GM10266 (cell line): ENCODE results near the gene CDC34.
A peak's percentile ranks its signal among the peaks of the same experiment; 100 is the strongest.

ENCODE experiments used
- DNase-seq: peaks from one replicate; pipeline ENCODE4 v3.0.0; 2012; ENCODE audit errors: extremely low spot score
- TF ChIP-seq, protein P1 (sequence below): IDR thresholded peaks from 2 replicates; pipeline ENCODE4 v1.5.1; 2012; ENCODE audit warnings: mild to moderate bottlenecking, low read depth; ENCODE audit not compliant: control insufficient read depth, insufficient read depth; ENCODE audit errors: missing control alignments

Gene CDC34

DNA sequence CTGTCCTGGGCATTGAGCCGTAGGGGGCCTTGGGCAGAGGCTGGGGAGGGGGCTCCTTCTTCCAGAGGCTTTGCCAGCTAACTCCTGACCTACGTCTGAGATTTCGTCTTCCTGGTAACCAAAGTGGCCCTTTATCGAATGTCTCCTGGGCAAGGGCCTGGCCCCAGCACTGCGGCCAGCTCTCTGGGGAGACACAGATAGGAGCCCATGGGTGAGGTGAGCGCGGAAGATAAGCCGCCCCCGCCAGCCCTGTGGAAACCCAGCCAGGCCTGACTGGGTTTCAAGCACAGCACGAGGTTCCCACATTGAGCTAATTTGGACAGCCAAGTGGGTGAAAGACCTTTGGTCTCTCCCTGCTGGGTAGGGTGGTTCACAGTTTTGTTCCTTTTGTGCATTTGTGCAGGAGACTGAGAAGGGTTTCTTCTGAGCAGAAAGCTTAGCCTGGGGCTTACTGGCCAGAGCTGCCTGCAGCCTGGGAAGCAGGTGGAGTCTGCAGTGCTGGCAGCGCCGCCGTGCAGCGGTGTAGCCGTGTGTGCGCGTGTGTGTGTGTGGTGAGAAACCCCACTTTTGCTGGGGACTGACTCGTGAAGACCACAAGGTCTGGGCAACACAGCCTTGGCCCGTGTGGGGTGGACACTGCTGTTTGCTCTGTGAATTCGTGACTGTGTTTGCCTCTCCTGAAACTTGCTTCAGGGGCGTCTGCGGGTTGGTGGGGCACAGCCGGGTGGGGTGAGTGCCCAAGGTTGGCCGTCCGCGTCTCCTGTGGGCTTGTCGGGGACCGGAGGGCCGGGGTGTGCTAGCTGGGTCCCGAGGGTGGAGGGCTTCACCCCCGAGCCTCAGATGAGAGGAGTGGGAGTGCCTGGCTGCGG lies 43.3 kb downstream of the CDC34 start:
- peak; percentile 78 for DNase-seq
- TF ChIP-seq, protein P1, sequence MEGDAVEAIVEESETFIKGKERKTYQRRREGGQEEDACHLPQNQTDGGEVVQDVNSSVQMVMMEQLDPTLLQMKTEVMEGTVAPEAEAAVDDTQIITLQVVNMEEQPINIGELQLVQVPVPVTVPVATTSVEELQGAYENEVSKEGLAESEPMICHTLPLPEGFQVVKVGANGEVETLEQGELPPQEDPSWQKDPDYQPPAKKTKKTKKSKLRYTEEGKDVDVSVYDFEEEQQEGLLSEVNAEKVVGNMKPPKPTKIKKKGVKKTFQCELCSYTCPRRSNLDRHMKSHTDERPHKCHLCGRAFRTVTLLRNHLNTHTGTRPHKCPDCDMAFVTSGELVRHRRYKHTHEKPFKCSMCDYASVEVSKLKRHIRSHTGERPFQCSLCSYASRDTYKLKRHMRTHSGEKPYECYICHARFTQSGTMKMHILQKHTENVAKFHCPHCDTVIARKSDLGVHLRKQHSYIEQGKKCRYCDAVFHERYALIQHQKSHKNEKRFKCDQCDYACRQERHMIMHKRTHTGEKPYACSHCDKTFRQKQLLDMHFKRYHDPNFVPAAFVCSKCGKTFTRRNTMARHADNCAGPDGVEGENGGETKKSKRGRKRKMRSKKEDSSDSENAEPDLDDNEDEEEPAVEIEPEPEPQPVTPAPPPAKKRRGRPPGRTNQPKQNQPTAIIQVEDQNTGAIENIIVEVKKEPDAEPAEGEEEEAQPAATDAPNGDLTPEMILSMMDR: peak; percentile 5

DNA sequence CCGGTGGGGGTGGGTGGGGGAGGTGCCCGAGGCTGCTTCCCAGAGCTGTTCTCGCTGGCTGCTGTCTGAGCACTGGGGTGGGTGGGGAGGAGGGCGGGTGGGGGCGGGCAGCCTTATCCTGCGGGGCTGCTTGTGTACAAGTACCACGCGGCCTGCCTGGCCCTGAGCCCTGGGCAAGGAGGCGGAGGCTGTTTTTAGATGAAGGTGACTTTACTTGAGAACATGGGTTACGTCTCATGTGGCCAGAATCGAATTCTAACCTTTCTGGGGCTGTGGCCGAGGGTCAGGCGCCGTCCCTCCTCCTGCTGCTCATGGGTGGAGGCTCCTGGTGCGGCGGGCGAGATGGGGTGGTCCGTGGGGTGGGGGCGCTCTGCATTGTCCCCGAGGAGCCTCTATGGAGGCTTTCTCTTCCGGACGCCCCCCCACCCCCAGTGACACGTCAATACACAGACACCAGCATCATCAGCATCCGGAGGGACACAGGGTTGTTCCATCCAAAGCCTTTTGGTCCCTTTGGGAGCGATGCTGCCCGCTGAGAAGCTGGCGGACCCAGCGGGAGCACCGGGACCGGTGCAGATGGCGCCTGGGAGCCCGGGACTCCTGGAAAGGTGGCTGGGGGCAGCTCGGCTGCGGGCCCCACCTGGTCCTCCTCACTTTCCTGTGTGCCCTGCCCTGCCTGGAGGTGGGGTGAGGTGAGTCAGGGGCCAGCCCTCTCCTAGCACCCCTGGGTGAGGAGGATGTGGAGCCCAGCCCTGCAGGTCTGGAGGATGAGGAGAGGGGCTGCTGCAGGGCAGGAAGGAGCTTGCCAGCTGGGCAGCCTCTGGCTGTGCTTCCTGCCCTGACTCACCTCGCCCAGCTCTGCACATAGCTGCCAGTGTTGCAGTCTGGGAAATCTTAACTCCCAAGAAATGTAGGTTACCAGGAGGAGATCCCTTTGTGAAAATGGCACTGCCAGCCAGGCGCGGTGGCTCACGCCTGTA lies 44.3 kb downstream of the CDC34 start:
- DNase-seq: no peak
- TF ChIP-seq, protein P1: no peak

DNA sequence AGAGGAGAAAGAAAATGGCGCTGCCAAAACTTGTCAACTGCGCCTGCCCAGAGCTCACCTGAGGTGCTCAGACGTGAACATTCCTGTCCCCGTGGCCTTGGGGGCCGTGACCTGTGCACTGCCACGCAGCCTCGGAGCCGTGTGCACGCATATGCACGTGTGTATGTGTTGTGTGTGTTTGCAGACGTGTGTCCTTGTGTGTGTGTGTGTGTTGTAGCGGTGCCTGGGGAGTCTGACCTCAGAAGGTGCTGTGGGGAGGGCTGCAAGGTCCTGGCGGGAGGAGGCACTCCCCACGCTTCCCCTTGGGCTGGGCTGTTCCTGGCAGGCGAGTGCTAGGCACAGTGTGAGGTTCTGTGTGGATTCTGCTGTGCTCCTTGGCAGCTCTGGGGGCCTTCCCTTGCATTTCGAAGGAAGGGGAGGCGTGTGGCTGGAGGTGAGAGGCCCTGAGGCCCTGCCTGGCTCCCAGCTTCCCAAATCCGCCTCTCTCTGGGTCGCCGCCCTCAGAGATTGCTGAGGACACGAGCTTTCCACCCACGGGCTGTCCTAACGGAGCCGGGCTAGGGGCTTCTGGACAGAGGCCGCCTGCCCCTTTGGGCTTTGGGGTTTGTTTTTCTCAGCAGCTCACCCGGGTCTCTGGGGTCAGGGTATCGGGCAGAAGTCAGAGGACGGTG lies 45.3 kb downstream of the CDC34 start:
- DNase-seq: no peak
- TF ChIP-seq, protein P1: no peak

DNA sequence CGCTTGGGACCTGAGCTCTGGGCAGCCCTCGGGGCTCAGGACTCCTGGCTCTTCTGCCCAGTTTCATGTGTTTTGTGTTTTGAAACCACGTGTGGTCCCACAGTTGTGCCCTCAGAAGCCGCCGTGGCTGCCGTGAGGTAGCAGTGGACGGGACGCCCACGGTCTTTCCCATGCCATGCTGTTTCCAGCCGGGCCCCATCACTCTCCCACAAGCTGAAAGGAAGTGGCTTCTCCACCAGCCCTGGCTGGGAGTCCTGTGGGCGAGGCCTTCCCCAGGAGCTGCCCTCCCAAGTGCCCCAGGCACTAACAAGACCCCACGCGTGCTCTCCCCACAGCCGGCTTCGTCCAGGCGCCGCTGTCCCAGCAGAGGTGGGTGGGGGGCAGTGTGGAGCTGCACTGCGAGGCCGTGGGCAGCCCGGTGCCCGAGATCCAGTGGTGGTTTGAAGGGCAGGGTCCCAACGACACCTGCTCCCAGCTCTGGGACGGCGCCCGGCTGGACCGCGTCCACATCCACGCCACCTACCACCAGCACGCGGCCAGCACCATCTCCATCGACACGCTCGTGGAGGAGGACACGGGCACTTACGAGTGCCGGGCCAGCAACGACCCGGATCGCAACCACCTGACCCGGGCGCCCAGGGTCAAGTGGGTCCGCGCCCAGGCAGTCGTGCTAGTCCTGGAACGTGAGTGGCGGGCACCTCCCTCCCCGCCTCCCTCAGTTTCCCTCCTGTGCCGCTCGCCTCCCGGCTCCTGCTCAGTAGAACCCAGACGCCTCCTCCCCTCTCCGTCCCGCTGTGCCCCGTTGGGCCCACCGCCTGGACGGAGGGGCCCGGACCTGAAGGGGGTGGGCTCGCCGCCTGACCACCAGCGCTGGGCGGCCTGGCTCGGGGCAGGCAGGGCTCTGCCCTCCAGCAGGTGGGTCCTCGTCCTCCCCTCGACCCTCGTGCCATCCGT lies 46.2 kb downstream of the CDC34 start:
- no peak for DNase-seq
- TF ChIP-seq, protein P1: no peak

DNA sequence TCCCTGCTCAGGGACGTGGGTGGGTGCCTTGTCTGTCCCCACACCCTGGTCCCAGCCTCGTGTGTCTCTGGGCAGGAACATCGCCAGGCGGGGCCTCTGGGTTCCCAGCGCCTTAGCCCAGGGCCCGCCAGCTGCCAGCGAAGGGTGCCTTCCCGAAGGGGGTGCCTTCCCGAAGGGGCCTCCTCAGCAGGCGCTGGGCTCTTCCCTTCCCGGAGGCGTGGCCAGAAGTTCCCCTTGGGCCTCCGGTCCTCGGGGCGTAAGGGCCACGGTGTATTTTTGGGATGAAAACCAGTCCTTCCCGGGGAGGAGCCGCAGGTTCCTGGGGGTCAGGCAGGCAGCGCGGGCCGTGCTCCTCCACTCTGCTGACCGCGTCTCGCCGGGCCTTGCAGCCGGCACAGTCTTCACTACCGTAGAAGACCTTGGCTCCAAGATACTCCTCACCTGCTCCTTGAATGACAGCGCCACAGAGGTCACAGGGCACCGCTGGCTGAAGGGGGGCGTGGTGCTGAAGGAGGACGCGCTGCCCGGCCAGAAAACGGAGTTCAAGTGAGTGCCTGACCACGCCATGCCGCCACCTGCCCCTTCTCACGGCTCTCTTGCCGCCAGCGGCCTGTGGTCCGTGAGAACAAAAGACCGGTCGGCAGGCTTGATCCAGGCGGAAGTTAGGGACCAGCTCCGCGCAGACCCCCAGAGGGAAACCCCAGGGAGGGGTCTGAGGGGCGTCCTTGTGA lies 47.7 kb downstream of the CDC34 start:
- DNase-seq: no peak
- TF ChIP-seq, protein P1: no peak

DNA sequence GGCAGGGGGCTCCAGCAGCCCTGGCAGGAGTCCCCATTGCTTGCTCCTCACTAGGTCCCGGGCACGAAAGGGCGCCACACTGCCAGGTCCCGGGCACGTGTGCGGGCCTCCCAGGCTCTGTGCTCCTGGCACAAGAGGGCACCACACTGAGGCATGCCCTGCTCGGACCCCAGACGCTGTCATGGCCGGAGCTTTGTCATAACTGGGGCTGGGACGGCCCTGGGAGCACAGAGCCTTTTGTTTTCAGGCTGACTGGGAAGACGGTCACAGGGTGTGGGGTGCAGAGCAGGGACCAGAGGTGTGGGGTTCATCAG lies 48.2 kb downstream of the CDC34 start:
- DNase-seq: no peak
- TF ChIP-seq, protein P1: no peak
